Fibroblast of pulmonary artery (primary cell): ENCODE data around the gene EAPP.
"Not testable (repeated sequence)": the region's sequence is repeated elsewhere in the genome, so short reads cannot be mapped to it uniquely, and the experiment has no call there.

Experiments
- DNase-seq: peaks from one replicate; pipeline ENCODE4 v3.0.0-alpha.2; 2010; ENCODE audit warnings: low read depth
- H3K4me3 ChIP-seq: replicated peaks from 2 replicates; pipeline ENCODE4 v1.5.1; 2011; ENCODE audit warnings: low read depth, mild to moderate bottlenecking, control low read depth, low read length, moderate library complexity
- CTCF ChIP-seq: IDR thresholded peaks from 2 replicates; pipeline ENCODE4 v1.5.1; 2011; ENCODE audit warnings: mild to moderate bottlenecking, control low read depth, low read length, inconsistent platforms; ENCODE audit errors: missing control alignments

EAPP gene

GRCh38 chr14:34507884-34508283, 31.6 kb downstream of the EAPP start:
- TF ChIP-seq CTCF, result no peak
- no peak for DNase-seq
- no peak overlapping the region for H3K4me3 ChIP-seq

DNA sequence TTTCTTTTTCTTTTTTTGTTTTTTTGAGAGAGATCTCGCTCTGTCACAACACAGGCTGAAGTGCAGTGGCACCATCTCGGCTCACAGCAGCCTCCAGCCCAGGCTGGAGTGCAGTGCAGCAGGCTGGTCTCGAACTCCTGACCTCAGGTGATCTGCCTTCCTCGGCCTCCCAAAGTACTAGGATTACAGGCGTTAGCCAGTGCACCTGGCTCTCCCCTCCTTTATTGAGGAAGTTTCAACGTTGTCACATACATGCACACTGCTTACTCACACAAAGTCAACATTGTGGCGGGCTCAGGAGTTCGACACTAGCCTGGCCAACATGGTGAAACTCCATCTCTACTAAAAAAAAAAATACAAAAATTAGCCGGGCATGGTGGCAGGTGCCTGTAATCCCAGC, 32.0 kb downstream of the EAPP start:
- no peak for TF ChIP-seq CTCF
- H3K4me3 ChIP-seq, result no peak overlapping the region

DNA sequence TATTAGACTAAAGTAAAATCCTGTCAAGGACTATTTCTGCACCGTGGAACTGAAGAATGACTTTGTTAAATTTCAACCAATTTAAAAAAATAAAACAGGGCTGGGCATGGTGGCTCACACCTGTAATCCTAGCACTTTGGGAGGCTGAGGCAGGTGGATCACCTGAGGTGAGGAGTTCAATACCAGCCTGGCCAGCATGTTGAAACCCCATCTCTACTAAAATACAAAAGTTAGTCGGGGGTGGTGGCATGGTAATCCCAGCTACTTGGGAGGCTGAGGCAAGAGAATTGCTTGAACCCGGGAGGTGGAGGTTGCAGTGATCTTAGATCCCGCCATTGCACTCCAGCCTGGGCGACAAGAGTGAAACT, 34.4 kb downstream of the EAPP start:
- DNase-seq, result not testable (repeated sequence)

More for the DNA sequence above, 32.0 kb downstream of the EAPP start:
- no peak for DNase-seq

DNA sequence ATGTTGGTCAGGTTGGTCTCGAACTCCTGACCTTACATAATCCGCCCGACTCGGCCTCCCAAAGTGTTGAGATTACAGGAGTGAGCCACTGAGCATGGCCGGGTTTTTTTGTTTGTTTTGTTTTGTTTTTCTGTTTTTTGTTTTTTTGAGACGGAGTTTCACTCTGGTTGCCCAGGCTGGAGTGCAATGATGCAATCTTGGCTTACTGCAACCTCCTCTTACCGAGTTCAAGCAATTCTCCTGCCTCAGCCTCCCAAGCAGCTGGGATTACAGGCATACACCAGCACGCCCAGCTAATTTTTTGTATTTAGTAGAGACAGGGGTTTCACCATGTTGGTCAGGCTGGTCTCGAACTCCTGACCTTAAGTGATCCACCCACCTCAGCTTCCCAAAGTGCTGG, 35.5 kb downstream of the EAPP start:
- not testable (repeated sequence) for H3K4me3 ChIP-seq, DNase-seq

More for the DNA sequence above, 34.4 kb downstream of the EAPP start:
- not testable (repeated sequence) for H3K4me3 ChIP-seq

DNA sequence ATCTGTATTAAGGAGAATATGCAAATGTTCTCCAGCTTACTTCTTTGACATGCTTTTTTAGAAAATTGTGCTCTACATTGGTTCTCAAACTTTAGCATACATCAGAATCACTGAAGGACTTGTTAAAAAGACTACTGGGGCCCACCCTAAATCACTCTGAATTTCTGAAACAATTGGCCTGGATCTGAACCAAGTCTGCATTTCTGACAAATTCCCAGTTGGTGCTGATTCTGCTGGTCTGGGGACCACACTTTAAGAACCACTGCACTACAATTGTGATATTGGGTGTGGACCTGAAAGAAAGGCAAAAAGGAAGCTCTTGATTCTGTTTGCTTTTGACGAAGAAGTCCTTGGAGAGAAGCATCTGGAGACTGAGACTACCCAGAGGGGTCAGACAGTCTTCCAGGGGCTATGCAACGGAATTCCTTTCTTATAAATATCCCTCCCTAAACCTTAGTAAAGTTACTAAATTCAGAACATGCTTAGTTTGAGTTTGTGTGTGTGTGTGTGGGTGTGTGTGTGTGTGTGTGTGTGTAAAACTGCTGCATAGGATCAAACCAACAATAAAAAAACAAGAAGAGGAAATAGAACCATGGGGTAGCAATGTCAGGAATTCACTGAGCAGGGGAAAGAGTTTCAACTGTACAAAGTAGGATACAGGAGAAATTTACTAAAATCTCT, 36.8 kb downstream of the EAPP start:
- DNase-seq, result peak; percentile 68
- no peak overlapping the region for H3K4me3 ChIP-seq
- TF ChIP-seq CTCF, result no peak

DNA sequence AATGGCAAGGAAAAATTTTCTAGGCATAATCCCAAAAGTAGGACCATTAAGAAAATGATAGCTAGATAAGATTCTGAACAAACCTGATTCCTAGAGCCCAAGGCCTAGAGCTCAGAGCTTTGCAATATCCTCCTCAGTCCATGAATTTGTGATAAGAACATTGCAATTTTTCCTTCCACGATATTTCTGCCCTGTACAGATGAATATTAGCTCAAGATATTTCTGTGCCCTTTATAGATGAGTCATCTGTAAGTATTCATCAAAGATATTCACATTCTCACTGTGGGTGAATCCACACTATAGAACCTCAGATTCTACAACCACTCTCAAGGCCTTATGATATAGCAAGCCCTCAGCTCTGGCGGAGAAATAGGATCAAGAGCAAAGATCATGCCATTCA, 37.5 kb downstream of the EAPP start:
- no peak for TF ChIP-seq CTCF
- no peak overlapping the region for H3K4me3 ChIP-seq
- peak; percentile 53 for DNase-seq

DNA sequence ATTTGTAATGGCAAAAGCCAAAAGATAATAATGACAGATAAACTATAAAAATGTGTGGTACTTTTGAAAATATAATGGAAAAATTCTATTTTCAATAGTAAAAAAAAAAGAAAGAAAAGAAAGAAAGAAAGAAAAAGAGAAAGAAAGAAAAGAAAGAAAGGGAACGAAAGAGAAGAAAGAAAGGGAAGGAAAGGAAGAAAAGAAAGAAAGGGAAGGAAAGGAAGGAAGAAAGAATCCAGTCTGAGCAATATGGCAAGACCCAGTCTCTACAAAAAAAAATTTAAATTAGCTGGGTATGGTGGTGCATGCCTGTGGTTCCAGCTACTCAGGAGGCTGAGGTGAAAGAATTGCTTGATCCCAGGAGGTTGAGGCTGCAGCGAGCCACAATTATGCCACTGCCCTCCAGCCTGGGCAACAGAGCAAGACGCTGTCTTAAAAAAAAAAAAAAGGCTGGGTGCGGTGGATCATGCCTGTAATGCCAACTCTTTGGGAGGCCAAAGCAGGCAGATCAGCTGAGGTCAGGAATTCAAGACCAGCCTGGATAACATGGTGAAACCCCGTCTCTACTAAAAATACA, 38.4 kb downstream of the EAPP start:
- no peak for DNase-seq
- no peak for TF ChIP-seq CTCF

GRCh38 chr14:34498684-34499412, 40.7 kb downstream of the EAPP start:
- peak; percentile 37 for DNase-seq
- no peak overlapping the region for H3K4me3 ChIP-seq
- peak; percentile 26 for TF ChIP-seq CTCF

More for the DNA sequence above, 38.4 kb downstream of the EAPP start:
- H3K4me3 ChIP-seq, result no peak overlapping the region
